HEK293T (cell line): ENCODE measurements around the gene LONP2.

Source experiments
- CTCF ChIA-PET: fragments of 350-600 bp; formaldehyde crosslinking; extraction: SDS; loops from one replicate; lab custom pipeline; 2021; ENCODE audit warnings: antibody characterized with exemption, inconsistent platforms; lab: Yijun Ruan, JAX
- POLR2A ChIA-PET: fragments of 350-600 bp; formaldehyde crosslinking; extraction: SDS; loops from one replicate; lab custom pipeline; 2020; ENCODE audit warnings: antibody characterized with exemption, inconsistent platforms; lab: Yijun Ruan, JAX
- DNase-seq: peaks from one replicate; pipeline ENCODE4 v3.0.0; 2012; ENCODE audit warnings: mixed read lengths; ENCODE audit errors: extremely low spot score
- ARNT ChIP-seq: fragments of 450-650 bp; IDR thresholded peaks from 2 replicates; pipeline ENCODE4 v1.6.1; 2017; ENCODE audit warnings: mild to moderate bottlenecking
- BHLHE40 ChIP-seq: fragments of 450-650 bp; IDR thresholded peaks from 2 replicates; pipeline ENCODE4 v1.6.1; 2016; ENCODE audit warnings: mild to moderate bottlenecking, moderate library complexity, borderline replicate concordance
- CTBP1 ChIP-seq: fragments of 450-650 bp; IDR thresholded peaks from 2 replicates; pipeline ENCODE4 v1.6.1; 2016; ENCODE audit warnings: borderline replicate concordance
- ELF4 ChIP-seq: fragments of 450-650 bp; IDR thresholded peaks from 2 replicates; pipeline ENCODE4 v1.6.1; 2017; ENCODE audit warnings: antibody characterized with exemption
- FOXA1 ChIP-seq: fragments of 450-650 bp; IDR thresholded peaks from 2 replicates; pipeline ENCODE4 v1.6.1; 2016; ENCODE audit warnings: mild to moderate bottlenecking
- FOXK2 ChIP-seq: fragments of 450-650 bp; IDR thresholded peaks from 2 replicates; pipeline ENCODE4 v1.6.1; 2016; ENCODE audit warnings: mild to moderate bottlenecking
- FOXM1 ChIP-seq: fragments of 450-650 bp; IDR thresholded peaks from 2 replicates; pipeline ENCODE4 v1.6.1; 2017; ENCODE audit warnings: mild to moderate bottlenecking, borderline replicate concordance
- HDGF ChIP-seq: fragments of 450-650 bp; IDR thresholded peaks from 2 replicates; pipeline ENCODE4 v1.6.1; 2017; ENCODE audit warnings: antibody characterized with exemption, borderline replicate concordance
- L3MBTL2 ChIP-seq: fragments of 450-650 bp; conservative IDR thresholded peaks from 2 replicates; pipeline ENCODE4 v1.6.1; 2016; ENCODE audit warnings: mild to moderate bottlenecking
- LEF1 ChIP-seq: fragments of 450-650 bp; IDR thresholded peaks from 2 replicates; pipeline ENCODE4 v1.6.1; 2017; ENCODE audit warnings: mild to moderate bottlenecking, borderline replicate concordance
- NFRKB ChIP-seq: fragments of 450-650 bp; IDR thresholded peaks from 2 replicates; pipeline ENCODE4 v1.6.1; 2016; ENCODE audit warnings: mild to moderate bottlenecking, moderate library complexity
- SP1 ChIP-seq: fragments of 450-650 bp; IDR thresholded peaks from 2 replicates; pipeline ENCODE4 v1.6.1; 2017
- SUZ12 ChIP-seq: fragments of 450-650 bp; IDR thresholded peaks from 2 replicates; pipeline ENCODE4 v1.6.1; 2016; ENCODE audit warnings: mild to moderate bottlenecking
- TARDBP ChIP-seq: fragments of 450-650 bp; IDR thresholded peaks from 2 replicates; pipeline ENCODE4 v1.6.1; 2016
- ZNF384 ChIP-seq: fragments of 450-650 bp; IDR thresholded peaks from 2 replicates; pipeline ENCODE4 v1.6.1; 2016
- TF ChIP-seq, protein P1 (sequence below): fragments of 450-650 bp; IDR thresholded peaks from 2 replicates; pipeline ENCODE4 v1.6.1; 2016

LONP2 gene

DNA sequence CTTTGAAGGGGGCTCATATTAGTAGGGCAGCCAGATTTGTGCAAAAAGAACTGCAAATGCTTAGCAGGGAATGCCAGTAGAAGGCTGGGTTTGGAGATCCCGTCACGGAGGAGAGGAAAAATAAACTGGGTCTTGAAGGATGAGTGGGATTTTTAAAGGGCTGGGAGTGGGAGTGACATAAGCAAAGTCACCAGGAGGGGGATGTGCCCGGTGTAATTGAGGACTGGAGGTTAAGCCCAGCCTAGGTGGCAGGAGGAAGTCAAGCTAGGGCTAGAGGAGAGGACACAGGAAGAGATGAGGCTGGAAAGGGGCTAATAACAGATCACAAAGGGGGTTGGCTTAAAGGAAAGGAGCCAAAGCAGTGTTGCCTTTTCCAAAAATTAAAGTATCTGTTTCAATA lies 23.2 kb upstream of the LONP2 start:
- TF ChIP-seq, protein P1, sequence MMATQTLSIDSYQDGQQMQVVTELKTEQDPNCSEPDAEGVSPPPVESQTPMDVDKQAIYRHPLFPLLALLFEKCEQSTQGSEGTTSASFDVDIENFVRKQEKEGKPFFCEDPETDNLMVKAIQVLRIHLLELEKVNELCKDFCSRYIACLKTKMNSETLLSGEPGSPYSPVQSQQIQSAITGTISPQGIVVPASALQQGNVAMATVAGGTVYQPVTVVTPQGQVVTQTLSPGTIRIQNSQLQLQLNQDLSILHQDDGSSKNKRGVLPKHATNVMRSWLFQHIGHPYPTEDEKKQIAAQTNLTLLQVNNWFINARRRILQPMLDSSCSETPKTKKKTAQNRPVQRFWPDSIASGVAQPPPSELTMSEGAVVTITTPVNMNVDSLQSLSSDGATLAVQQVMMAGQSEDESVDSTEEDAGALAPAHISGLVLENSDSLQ, result no peak
- TF ChIP-seq SP1 (no peak), FOXK2 (no peak), BHLHE40 (no peak), ARNT (no peak), FOXM1 (no peak), NFRKB (no peak), FOXA1 (no peak), LEF1 (no peak), CTBP1 (no peak)
- ChIA-PET POLR2A (no interaction called here), CTCF (no interaction called here)
- no peak for DNase-seq

DNA sequence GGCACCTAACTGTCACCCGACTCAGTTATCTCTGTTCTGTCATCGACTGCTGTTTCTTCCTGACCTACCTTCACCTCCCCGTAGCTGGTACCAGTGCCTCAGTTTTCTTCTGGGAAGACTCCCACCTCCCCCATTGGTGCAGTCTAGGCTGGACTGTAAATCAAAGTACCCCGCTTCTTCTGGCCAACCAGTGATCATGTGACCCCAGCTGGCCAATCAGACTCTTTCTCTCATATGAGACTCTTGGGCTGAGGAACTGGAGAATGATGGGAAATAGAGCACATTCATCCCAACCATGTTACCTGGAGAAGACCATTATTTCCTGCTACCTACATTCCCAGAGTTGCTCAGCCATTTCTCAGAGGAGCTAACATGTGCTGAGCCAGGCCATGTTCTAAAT lies 20.6 kb upstream of the LONP2 start:
- ChIA-PET CTCF (no interaction called here), POLR2A (no interaction called here)
- DNase-seq, result no peak
- TF ChIP-seq ELF4, result no peak
- TF ChIP-seq LEF1, result no peak
- TF ChIP-seq SP1, result no peak
- no peak for TF ChIP-seq FOXM1
- no peak for TF ChIP-seq L3MBTL2
- TF ChIP-seq ARNT, result no peak
- no peak for TF ChIP-seq ZNF384
- TF ChIP-seq FOXA1, result no peak
- no peak for TF ChIP-seq BHLHE40
- TF ChIP-seq NFRKB, result no peak
- TF ChIP-seq HDGF, result no peak
- TF ChIP-seq CTBP1, result no peak
- TF ChIP-seq SUZ12, result no peak

DNA sequence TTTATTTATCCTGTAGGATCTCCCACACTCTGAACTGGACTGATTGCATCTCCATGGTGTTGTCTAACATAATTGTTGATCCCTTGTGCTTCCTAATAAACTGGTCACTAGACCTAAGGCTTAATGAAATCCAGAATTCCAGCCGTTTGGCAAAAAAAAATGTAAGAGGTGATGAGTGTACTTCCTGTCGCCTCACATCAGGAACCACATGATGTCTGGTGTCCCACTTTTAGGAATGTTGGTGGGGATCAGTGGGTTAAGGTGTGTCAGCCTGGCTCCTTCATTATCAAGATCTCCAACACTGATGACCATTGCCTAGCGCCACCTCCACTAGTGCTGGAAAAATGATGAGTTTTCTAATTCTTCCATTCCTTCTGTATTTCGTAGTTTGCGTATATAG lies 18.6 kb upstream of the LONP2 start:
- no peak for TF ChIP-seq SP1
- no peak for TF ChIP-seq ARNT
- no peak for TF ChIP-seq HDGF
- TF ChIP-seq NFRKB, result no peak
- TF ChIP-seq ZNF384, result no peak
- TF ChIP-seq SUZ12, result no peak
- no peak for TF ChIP-seq CTBP1
- TF ChIP-seq BHLHE40, result no peak
- TF ChIP-seq L3MBTL2, result no peak
- TF ChIP-seq, protein P1, result no peak
- no peak for TF ChIP-seq FOXK2
- no peak for TF ChIP-seq LEF1
- no peak for TF ChIP-seq FOXA1
- no peak for TF ChIP-seq ELF4
- no peak for TF ChIP-seq TARDBP
- no peak for TF ChIP-seq FOXM1
- ChIA-PET CTCF (no interaction called here), POLR2A (no interaction called here)
- no peak for DNase-seq

DNA sequence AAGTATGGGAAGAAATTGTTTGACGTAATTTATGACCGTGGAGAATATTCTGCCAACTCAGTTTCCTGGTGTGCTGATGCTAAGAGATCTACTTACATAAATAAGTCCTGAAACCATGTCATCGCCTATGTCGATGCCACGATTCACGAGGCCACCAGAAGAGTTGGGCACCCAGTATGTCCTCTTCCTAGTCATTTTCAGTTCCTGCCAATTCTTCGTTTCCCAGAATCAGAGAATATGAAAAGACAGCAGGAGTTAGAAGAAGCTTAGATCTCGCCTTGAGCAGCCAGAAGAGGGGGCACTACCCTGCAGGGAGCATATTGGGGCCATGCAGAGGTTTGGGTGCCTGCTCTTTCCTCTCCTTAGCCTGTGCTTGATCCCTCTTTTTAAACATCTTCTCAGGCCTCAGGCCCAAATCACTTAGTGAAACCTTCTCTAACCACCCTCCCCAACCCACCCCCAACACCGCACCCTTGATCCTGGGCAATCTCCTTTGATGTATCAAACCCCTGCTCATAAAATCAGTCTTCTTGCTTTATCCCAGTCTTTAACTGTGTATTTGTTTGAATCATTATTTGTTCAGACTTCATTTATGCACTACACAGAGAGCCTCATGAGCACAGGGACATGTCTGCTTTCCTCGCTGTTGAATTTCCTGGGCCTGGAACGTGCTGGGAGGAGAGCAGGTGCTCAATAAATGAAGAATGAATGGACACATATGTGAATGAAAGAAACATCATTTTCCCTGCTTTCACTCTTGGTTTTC lies 12.2 kb upstream of the LONP2 start:
- CTCF ChIA-PET, result interaction anchor here (0.6 kb wide), 1 partner anchor 461 kb away, joined by 3 read pairs; no protein-coding TSS in a partner anchor
- POLR2A ChIA-PET, result no interaction called here
- DNase-seq, result peak; percentile 36
- TF ChIP-seq CTBP1 (no peak), ZNF384 (no peak), HDGF (no peak), TARDBP (no peak), FOXK2 (no peak), SUZ12 (no peak), ARNT (no peak), LEF1 (no peak), SP1 (no peak), FOXA1 (no peak), BHLHE40 (no peak)
- TF ChIP-seq, protein P1, result no peak

DNA sequence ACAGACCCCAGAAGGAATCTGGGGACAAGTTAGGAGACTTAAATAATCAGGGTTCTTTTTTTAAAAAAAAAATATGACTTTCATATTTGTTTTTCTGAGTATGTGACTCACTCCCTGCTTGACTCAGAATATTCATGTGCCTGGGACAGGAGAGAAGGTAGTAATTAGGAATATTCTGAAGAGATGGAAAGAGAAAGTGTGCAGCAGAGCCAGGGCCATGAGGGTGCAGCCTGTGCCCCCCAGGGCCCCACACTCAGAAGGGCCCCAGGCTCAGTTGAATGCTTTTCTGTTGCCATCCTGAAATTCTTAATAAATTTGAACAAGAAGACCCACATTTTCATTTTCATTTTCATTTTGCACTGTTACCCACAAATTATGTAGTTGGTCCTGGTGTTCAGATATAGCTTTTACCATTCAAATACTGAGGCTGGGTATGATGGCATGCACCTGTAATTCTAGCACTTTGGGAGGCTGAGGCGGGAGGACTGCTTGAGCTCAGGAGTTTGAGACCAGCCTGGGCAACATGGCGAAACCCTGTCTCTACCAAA lies 11.5 kb upstream of the LONP2 start:
- POLR2A ChIA-PET, result no interaction called here
- DNase-seq, result no peak
- CTCF ChIA-PET, result interaction anchor here (1.3 kb wide), 1 partner anchor 391 kb away, joined by 5 read pairs; no protein-coding TSS in a partner anchor
- TF ChIP-seq TARDBP (no peak), ELF4 (no peak), FOXK2 (no peak), BHLHE40 (no peak), ZNF384 (no peak), FOXA1 (no peak)

DNA sequence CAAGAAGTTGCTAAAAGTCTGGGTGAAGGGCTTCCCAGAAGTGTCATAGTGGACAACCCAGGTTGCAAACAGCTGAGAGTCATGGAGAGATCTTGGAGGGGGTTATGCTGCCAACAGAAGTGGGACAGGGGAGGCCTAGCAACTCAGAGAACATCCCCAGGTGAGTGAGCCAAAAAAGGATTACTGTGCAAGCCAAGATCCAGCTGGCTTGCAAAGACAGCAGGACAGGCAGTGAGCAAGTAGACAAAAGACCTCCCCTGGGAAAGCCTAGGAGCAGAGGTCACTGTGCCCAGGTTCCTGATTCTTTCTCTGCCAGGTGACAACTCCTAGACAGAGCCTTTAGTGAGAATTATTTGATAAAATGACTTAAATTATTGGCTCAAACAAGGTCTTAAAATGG lies 9.5 kb upstream of the LONP2 start:
- TF ChIP-seq SP1 (no peak), HDGF (no peak)
- no peak for DNase-seq
- ChIA-PET CTCF (no interaction called here), POLR2A (no interaction called here)
